ENCODE measurements around the gene MRPL27.
A peak's percentile ranks its signal among the peaks of the same experiment; 100 is the strongest.

MRPL27 gene

DNA sequence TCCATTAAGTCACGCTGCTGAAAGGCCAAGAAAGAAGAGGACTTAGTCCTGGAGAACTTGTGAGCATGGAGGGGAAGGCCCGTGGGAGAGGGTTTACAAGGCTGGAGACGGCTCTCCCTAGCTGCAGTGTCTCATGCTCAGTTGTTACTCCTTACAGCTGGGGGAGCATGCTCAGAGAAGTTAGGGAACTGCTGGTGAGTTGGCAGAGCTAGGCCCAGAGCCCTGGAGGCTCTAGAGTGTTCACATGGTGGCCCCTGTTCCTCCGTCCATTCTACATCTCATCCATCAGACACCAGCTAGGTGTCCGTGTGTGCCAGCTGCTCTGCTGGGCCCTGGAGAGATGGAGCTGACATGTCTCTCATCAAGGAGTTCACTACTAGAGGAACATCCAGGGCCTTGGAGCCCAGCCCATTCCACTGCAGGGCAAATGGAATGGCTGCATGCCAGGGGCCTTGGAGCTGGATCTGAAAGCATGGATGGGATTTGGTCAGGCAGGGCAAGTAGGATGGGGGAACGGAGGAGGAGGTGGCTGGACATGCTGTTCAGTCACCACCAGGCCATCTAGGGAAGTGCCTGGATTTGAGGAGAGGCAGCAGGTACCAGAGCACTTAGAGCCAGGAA is 20.8 kb downstream of the MRPL27 start:
- Histone ChIP-seq H3K9me3 (ENCODE audit: severe bottlenecking) (no peaks in the 10 kb centered on the region), H3K27me3 (ENCODE audit: insufficient read depth, poor library complexity, severe bottlenecking) (no peaks in the 10 kb centered on the region), H3K4me3 (ENCODE audit: severe bottlenecking) (no peak overlapping the region), H3K27ac (ENCODE audit: poor library complexity, severe bottlenecking) (no peak overlapping the region), H3K36me3 (ENCODE audit: low read depth) (peaks cover 59% of the 10 kb centered on the region), H3K4me1 (ENCODE audit: insufficient read depth, poor library complexity, severe bottlenecking) (peaks cover 20% of the 10 kb centered on the region)
- ATAC-seq (ENCODE audit: low read depth) (no peak), DNase-seq (ENCODE audit: low spot score) (no peak)
- TF ChIP-seq, protein P1, sequence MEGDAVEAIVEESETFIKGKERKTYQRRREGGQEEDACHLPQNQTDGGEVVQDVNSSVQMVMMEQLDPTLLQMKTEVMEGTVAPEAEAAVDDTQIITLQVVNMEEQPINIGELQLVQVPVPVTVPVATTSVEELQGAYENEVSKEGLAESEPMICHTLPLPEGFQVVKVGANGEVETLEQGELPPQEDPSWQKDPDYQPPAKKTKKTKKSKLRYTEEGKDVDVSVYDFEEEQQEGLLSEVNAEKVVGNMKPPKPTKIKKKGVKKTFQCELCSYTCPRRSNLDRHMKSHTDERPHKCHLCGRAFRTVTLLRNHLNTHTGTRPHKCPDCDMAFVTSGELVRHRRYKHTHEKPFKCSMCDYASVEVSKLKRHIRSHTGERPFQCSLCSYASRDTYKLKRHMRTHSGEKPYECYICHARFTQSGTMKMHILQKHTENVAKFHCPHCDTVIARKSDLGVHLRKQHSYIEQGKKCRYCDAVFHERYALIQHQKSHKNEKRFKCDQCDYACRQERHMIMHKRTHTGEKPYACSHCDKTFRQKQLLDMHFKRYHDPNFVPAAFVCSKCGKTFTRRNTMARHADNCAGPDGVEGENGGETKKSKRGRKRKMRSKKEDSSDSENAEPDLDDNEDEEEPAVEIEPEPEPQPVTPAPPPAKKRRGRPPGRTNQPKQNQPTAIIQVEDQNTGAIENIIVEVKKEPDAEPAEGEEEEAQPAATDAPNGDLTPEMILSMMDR (IDR thresholded peaks at IDR 0.05; ENCODE audit: poor library complexity, severe bottlenecking) = no peak

DNA sequence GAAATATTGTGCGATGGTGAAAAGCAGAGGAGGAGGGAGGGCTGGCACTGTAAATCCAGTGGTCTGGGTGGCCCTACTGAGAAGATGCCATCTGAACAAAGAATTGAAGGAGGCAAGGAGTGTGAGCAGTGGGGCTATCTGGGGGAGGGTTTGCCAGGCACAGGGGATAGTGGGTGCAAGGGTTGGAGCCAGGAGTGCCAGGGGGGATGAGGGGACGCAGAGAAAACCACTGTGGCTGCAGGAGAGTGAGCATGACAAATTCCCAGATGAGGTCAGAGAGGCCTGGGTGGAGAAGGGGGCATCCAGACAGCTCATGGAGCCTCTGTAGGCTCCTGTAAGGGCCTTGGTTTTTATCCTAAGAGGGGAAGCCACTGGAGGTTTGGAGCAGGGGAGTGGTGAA is 22.3 kb downstream of the MRPL27 start:
- DNase-seq (ENCODE audit: low spot score) (peak; percentile 16), ATAC-seq (ENCODE audit: low read depth) (no peak)
- Histone ChIP-seq H3K4me1 (ENCODE audit: insufficient read depth, poor library complexity, severe bottlenecking) (peaks cover 21% of the 10 kb centered on the region), H3K27ac (ENCODE audit: poor library complexity, severe bottlenecking) (no peak overlapping the region), H3K36me3 (ENCODE audit: low read depth) (peaks cover 44% of the 10 kb centered on the region), H3K9me3 (ENCODE audit: severe bottlenecking) (no peaks in the 10 kb centered on the region), H3K4me3 (ENCODE audit: severe bottlenecking) (no peak overlapping the region), H3K27me3 (ENCODE audit: insufficient read depth, poor library complexity, severe bottlenecking) (no peaks in the 10 kb centered on the region)
- TF ChIP-seq, protein P1 (IDR thresholded peaks at IDR 0.05; ENCODE audit: poor library complexity, severe bottlenecking) = no peak

DNA sequence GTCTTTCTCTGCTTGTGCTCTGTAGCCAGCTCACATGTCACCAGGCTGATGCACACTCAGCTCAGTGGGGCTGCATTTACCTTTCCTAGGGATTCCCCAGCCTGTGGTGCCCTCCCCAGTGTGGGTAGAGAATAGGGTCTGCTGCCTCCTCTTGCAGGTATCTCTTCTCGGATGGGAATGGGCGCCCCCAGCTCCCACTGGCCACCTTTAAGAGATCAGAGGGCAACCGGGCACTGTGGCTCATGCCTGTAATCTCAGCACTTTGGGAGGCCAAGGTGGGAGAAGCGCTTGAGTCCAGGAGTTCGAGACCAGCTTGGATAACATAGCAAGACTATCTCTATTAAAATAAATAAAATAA is 23.8 kb downstream of the MRPL27 start:
- no peaks in the 10 kb centered on the region for H3K9me3 ChIP-seq (ENCODE audit: severe bottlenecking)
- ATAC-seq (ENCODE audit: low read depth) (no peak), DNase-seq (ENCODE audit: low spot score) (peak; percentile 35)

DNA sequence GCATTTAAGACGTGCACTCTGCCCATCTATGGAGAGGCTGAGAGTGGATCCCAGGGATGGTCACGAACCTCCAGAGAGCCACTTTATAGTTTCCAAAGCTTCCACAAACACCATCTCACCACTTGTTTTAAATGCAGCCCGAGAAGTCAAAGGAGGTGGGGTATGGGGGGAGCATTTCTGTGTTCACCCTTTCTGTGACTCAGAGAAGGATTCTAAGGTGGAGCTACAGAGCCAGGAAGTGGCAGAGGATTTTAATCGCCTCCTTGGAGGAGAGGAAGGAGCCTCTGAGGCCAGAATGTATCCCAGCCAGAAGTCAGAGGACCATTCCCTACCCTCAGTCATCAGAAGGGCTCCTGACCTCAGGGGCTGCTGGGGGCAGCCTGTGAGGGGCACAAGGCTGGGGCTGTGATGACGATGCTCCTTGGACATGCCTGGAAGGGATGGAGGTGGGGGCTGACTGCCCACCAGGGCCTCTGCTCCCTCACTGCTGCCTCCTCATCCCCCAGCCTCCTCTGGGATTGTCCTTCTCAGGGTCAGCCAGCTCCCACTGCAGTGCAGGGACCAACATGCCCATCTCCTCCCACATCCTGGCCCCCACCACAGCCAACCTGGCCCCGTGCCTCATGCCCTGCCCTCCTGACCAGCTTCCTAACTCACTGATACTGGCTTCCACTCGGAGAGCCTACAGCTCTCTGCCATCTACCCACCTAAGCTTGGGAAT is 24.3 kb downstream of the MRPL27 start:
- Histone ChIP-seq H3K9me3 (ENCODE audit: severe bottlenecking) (no peaks in the 10 kb centered on the region), H3K4me3 (ENCODE audit: severe bottlenecking) (no peak overlapping the region), H3K27me3 (ENCODE audit: insufficient read depth, poor library complexity, severe bottlenecking) (no peaks in the 10 kb centered on the region), H3K27ac (ENCODE audit: poor library complexity, severe bottlenecking) (peak overlapping the region; percentile 27), H3K4me1 (ENCODE audit: insufficient read depth, poor library complexity, severe bottlenecking) (peaks cover 21% of the 10 kb centered on the region), H3K36me3 (ENCODE audit: low read depth) (peaks cover 24% of the 10 kb centered on the region)
- ATAC-seq (ENCODE audit: low read depth) (peak; percentile 52), DNase-seq (ENCODE audit: low spot score) (peak; percentile 45)
- TF ChIP-seq, protein P1 (IDR thresholded peaks at IDR 0.05; ENCODE audit: poor library complexity, severe bottlenecking) = no peak

More for the DNA sequence above, 23.8 kb downstream of the MRPL27 start:
- H3K27me3 ChIP-seq (ENCODE audit: insufficient read depth, poor library complexity, severe bottlenecking) = no peaks in the 10 kb centered on the region
- peak overlapping the region; percentile 27 for H3K27ac ChIP-seq (ENCODE audit: poor library complexity, severe bottlenecking)
- peaks cover 21% of the 10 kb centered on the region for H3K4me1 ChIP-seq (ENCODE audit: insufficient read depth, poor library complexity, severe bottlenecking)
- H3K36me3 ChIP-seq (ENCODE audit: low read depth) = peaks cover 29% of the 10 kb centered on the region
- no peak overlapping the region for H3K4me3 ChIP-seq (ENCODE audit: severe bottlenecking)
- TF ChIP-seq, protein P1 (IDR thresholded peaks at IDR 0.05; ENCODE audit: poor library complexity, severe bottlenecking) = no peak

DNA sequence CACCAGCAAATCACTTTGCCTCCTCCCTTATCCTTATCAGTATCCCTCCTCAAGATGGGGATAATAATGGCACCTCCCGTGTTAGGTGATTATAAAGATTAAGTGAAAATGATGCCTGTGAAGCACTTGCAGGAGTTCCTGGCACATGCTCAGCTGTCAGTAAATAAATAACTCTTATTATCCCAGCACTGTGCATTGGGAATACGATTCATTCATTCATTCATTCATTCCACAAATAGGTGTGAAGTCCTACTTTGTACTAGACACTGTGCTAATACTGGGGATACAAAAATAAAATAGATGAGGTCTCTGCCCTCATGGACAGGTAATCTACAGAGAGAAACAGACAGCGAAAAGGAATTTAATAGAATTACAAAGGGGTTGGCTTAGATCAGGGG is 25.1 kb downstream of the MRPL27 start:
- DNase-seq (ENCODE audit: low spot score) (no peak), ATAC-seq (ENCODE audit: low read depth) (no peak)
- no peak overlapping the region for H3K4me3 ChIP-seq (ENCODE audit: severe bottlenecking)
- H3K9me3 ChIP-seq (ENCODE audit: severe bottlenecking) = no peaks in the 10 kb centered on the region
- peaks cover 21% of the 10 kb centered on the region for H3K4me1 ChIP-seq (ENCODE audit: insufficient read depth, poor library complexity, severe bottlenecking)
- peak overlapping the region; percentile 27 for H3K27ac ChIP-seq (ENCODE audit: poor library complexity, severe bottlenecking)
- H3K27me3 ChIP-seq (ENCODE audit: insufficient read depth, poor library complexity, severe bottlenecking) = no peaks in the 10 kb centered on the region
- TF ChIP-seq, protein P1 (IDR thresholded peaks at IDR 0.05; ENCODE audit: poor library complexity, severe bottlenecking) = no peak
- H3K36me3 ChIP-seq (ENCODE audit: low read depth) = peaks cover 16% of the 10 kb centered on the region

Measured in RWPE2 (cell line).